SK-N-SH treated with all-trans-retinoic acid at 6 μM for 48 hours (cell line): ENCODE data around the gene FAHD1.

Experiments
- ATAC-seq: fragments of 200-7000 bp; cut with Tn5 transposase; 3 replicates; pipeline ENCODE4 v1.9.1; 2020; ENCODE audit warnings: mild to moderate bottlenecking, moderate library complexity
- ARNTL ChIP-seq: fragments of 450-650 bp; formaldehyde crosslinking; IDR thresholded peaks from 2 replicates; pipeline ENCODE4 v1.5.0; 2020; ENCODE audit warnings: low read depth, mild to moderate bottlenecking, moderate library complexity, borderline replicate concordance
- BACH2 ChIP-seq: fragments of 250-450 bp; sonication (Bioruptor Pico); IDR thresholded peaks from 2 replicates; pipeline ENCODE4 v1.9.0; 2021; ENCODE audit warnings: mild to moderate bottlenecking, borderline replicate concordance
- CREB5 ChIP-seq: fragments of 250-450 bp; sonication (Bioruptor Pico); IDR thresholded peaks from 2 replicates; pipeline ENCODE4 v1.5.1; 2020; ENCODE audit warnings: low read depth, mild to moderate bottlenecking, moderate library complexity
- CSDC2 ChIP-seq: fragments of 250-450 bp; sonication (Bioruptor Pico); IDR thresholded peaks from 2 replicates; pipeline ENCODE4 v1.5.0; 2020; ENCODE audit warnings: mild to moderate bottlenecking, moderate library complexity
- GLIS3 ChIP-seq: fragments of 250-450 bp; sonication (Bioruptor Pico); IDR thresholded peaks from 2 replicates; pipeline ENCODE4 v1.5.0; 2020; ENCODE audit warnings: mild to moderate bottlenecking, moderate library complexity
- ISL1 ChIP-seq: fragments of 250-450 bp; sonication (Bioruptor Pico); IDR thresholded peaks from 2 replicates; pipeline ENCODE4 v2.1.2; 2022; ENCODE audit warnings: mild to moderate bottlenecking, moderate library complexity
- POU6F1 ChIP-seq: fragments of 250-450 bp; sonication (Bioruptor Pico); IDR thresholded peaks from 2 replicates; pipeline ENCODE4 v1.8.0; 2021; ENCODE audit warnings: low read depth, mild to moderate bottlenecking, moderate library complexity, borderline replicate concordance
- TCF4 ChIP-seq: fragments of 250-450 bp; sonication (Bioruptor Pico); IDR thresholded peaks from 2 replicates; pipeline ENCODE4 v1.8.0; 2021; ENCODE audit warnings: mild to moderate bottlenecking, moderate library complexity, borderline replicate concordance
- TOX ChIP-seq: fragments of 250-450 bp; sonication (Bioruptor Pico); IDR thresholded peaks from 2 replicates; pipeline ENCODE4 v1.8.0; 2021; ENCODE audit warnings: mild to moderate bottlenecking, moderate library complexity, borderline replicate concordance
- ZC3H10 ChIP-seq: fragments of 250-450 bp; sonication (Bioruptor Pico); IDR thresholded peaks from 2 replicates; pipeline ENCODE4 v1.5.1; 2021; ENCODE audit warnings: mild to moderate bottlenecking, moderate library complexity
- ZFP3 ChIP-seq: fragments of 250-450 bp; sonication (Bioruptor Pico); IDR thresholded peaks from 2 replicates; pipeline ENCODE4 v1.5.0; 2020; ENCODE audit warnings: mild to moderate bottlenecking, moderate library complexity
- ZNF565 ChIP-seq: fragments of 450-650 bp; formaldehyde crosslinking; conservative IDR thresholded peaks from 2 replicates; pipeline ENCODE4 v1.5.0; 2020; ENCODE audit warnings: low read depth, mild to moderate bottlenecking, moderate library complexity
- ZNF70 ChIP-seq: fragments of 450-650 bp; formaldehyde crosslinking; IDR thresholded peaks from 2 replicates; pipeline ENCODE4 v1.5.0; 2020; ENCODE audit warnings: mild to moderate bottlenecking, moderate library complexity
- ZNF8 ChIP-seq: fragments of 450-650 bp; formaldehyde crosslinking; IDR thresholded peaks from 2 replicates; pipeline ENCODE4 v1.5.0; 2020; ENCODE audit warnings: mild to moderate bottlenecking, moderate library complexity
- TF ChIP-seq, protein P1 (sequence below): fragments of 250-450 bp; sonication (Bioruptor Pico); IDR thresholded peaks from 2 replicates; pipeline ENCODE4 v1.8.0; 2020; ENCODE audit warnings: mild to moderate bottlenecking, moderate library complexity, borderline replicate concordance
- TF ChIP-seq, protein P2 (sequence below): fragments of 250-450 bp; sonication (Bioruptor Pico); IDR thresholded peaks from 2 replicates; pipeline ENCODE4 v1.5.0; 2020; ENCODE audit warnings: mild to moderate bottlenecking, moderate library complexity

Gene FAHD1

GRCh38 chr16:1820946-1821290 is 6.1 kb upstream of the FAHD1 start:
- no peak for TF ChIP-seq CSDC2
- TF ChIP-seq, protein P1, sequence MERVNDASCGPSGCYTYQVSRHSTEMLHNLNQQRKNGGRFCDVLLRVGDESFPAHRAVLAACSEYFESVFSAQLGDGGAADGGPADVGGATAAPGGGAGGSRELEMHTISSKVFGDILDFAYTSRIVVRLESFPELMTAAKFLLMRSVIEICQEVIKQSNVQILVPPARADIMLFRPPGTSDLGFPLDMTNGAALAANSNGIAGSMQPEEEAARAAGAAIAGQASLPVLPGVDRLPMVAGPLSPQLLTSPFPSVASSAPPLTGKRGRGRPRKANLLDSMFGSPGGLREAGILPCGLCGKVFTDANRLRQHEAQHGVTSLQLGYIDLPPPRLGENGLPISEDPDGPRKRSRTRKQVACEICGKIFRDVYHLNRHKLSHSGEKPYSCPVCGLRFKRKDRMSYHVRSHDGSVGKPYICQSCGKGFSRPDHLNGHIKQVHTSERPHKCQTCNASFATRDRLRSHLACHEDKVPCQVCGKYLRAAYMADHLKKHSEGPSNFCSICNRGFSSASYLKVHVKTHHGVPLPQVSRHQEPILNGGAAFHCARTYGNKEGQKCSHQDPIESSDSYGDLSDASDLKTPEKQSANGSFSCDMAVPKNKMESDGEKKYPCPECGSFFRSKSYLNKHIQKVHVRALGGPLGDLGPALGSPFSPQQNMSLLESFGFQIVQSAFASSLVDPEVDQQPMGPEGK: no peak
- ATAC-seq: no peak

- no peak for ATAC-seq
- no peak for TF ChIP-seq ARNTL (CRISPR knock-in tag)
These were observed 5.0 kb upstream of the FAHD1 start for GRCh38 chr16:1821861-1822611.

GRCh38 chr16:1822801-1823200 is 4.2 kb upstream of the FAHD1 start:
- TF ChIP-seq, protein P1: no peak
- no peak for TF ChIP-seq ZNF565 (CRISPR knock-in tag)
- no peak for TF ChIP-seq ISL1 (CRISPR knock-in tag)
- no peak for TF ChIP-seq CSDC2
- TF ChIP-seq ARNTL (CRISPR knock-in tag): no peak
- no peak for TF ChIP-seq BACH2 (CRISPR knock-in tag)
- no peak for ATAC-seq

DNA sequence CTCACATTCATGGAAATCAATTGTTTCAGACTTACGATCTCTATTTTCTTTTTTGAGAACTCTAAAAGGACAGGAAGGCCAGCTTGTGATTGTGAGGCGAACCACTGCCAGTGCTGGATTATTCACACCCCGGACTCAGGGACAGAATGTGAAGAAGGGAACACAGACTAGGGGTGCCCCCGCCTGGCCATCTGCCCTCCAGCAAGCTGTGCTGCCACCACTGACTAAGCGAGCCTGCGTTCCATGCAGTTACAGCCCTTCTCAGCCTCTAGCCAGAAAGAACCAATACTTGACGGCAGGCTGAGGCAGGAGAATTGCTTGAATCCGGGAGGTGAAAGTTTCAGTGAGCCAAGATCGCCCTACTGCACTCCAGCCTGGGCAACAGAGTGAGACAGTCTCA is 3.2 kb upstream of the FAHD1 start:
- no peak for TF ChIP-seq ZFP3 (CRISPR knock-in tag)
- no peak for TF ChIP-seq TOX (CRISPR knock-in tag)
- TF ChIP-seq CSDC2: no peak
- TF ChIP-seq GLIS3: no peak
- TF ChIP-seq ARNTL (CRISPR knock-in tag): no peak
- TF ChIP-seq TCF4: no peak
- TF ChIP-seq BACH2 (CRISPR knock-in tag): no peak
- TF ChIP-seq POU6F1 (CRISPR knock-in tag): no peak
- TF ChIP-seq, protein P1: no peak
- TF ChIP-seq ZC3H10 (CRISPR knock-in tag): no peak
- TF ChIP-seq, all 23 proteins: peak for 0
- ATAC-seq: no peak

DNA sequence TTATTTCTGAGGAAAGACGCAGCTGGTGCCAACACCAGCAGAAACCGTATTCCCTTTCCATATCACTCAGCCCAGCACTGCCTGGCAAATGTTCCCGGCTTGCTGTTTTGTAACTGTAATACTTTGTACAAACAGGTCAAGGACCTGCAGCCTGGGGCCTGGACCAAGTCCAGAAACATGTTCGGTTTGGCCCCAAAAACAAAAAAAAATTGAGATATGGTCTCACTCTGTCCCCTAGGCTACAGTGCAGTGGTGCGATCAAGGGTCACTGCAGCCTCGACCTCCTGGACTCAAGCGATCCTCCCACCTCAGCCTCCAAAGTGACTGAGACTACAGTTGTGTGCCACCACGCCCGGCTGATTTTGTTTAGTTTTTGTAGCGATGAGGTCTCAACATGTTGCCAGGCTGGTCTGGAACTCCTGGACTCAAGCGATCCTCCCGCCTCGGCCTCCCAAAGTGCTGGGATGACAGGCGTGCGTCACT is 1.6 kb upstream of the FAHD1 start:
- TF ChIP-seq ZFP3 (CRISPR knock-in tag) (no peak), ZNF70 (CRISPR knock-in tag) (no peak), ZNF8 (CRISPR knock-in tag) (no peak)
- TF ChIP-seq, all 23 proteins: peak for 0
- ATAC-seq: no peak

DNA sequence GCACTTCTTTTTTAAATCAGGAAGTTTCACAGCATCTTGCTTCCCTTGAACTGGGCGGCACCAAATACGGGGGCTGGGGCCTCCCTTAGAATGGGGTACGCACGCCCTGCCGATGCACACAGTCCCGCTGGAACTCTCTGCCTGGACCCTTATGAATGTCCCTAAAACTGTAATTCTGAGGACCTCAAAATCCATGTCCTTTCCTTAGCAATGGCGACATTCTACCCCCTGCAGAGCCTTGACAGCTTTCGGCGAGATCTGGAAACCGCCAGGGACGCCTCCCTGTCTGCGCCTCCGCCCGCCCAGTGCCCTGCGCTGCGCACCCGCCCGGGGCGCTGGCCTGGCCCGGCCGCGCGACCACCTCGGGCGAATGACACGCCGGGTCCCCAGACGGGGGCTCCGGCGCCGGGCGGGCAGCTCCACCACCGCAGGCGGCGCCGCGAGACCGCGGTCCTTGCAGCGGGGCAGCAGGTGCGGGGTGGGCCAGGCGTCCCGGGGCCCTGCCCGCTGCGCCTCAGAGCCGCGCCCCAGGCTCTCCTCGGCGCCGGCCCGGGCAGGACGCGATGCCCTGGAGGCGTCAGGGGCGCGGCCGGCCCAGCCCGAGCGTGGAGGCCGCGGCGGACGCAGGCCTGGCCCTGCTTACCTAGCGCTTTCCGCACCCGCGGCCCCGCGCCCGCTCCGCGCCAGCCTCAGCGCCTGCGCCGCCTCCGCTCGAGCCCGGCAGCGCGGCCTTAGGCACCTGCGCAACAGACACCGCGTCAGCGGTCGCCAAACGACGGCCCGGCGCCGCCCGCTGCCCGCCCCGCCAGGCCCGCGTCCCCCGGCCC is 929 bp upstream of the FAHD1 start:
- ATAC-seq: peak; percentile 13
- TF ChIP-seq, protein P1: no peak
- TF ChIP-seq ZFP3 (CRISPR knock-in tag) (no peak), CREB5 (CRISPR knock-in tag) (no peak)
- TF ChIP-seq, protein P2, sequence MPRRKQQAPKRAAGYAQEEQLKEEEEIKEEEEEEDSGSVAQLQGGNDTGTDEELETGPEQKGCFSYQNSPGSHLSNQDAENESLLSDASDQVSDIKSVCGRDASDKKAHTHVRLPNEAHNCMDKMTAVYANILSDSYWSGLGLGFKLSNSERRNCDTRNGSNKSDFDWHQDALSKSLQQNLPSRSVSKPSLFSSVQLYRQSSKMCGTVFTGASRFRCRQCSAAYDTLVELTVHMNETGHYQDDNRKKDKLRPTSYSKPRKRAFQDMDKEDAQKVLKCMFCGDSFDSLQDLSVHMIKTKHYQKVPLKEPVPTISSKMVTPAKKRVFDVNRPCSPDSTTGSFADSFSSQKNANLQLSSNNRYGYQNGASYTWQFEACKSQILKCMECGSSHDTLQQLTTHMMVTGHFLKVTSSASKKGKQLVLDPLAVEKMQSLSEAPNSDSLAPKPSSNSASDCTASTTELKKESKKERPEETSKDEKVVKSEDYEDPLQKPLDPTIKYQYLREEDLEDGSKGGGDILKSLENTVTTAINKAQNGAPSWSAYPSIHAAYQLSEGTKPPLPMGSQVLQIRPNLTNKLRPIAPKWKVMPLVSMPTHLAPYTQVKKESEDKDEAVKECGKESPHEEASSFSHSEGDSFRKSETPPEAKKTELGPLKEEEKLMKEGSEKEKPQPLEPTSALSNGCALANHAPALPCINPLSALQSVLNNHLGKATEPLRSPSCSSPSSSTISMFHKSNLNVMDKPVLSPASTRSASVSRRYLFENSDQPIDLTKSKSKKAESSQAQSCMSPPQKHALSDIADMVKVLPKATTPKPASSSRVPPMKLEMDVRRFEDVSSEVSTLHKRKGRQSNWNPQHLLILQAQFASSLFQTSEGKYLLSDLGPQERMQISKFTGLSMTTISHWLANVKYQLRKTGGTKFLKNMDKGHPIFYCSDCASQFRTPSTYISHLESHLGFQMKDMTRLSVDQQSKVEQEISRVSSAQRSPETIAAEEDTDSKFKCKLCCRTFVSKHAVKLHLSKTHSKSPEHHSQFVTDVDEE (CRISPR knock-in tag): no peak
- TF ChIP-seq, all 23 proteins: peak for 0
